ENCODE measurements around the gene HLA-A.

Gene HLA-A

GRCh38 chr6:29989211-29989610 lies 46.9 kb downstream of the HLA-A start:
- DNase-seq (ENCODE audit: low spot score): no peak

DNA sequence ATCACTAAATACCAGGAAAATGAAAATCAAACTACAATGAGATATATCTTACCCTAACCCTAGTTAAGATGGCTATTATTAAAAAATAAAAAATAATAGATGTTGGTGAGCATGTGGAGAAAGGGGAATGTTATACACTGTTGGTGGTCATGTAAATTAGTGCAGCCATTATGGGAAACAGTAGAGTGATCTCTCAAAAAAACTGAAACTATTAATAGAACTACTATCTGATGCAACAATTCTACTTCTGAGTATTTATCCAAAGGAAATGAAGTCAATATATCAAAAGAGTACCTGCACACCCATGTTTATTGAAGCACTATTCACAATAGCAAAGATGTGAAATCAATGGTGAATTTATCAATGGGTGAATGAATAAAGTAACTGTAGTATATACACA lies 48.6 kb downstream of the HLA-A start:
- no peak for DNase-seq (ENCODE audit: low spot score)

GRCh38 chr6:29992807-29993206 lies 50.5 kb downstream of the HLA-A start:
- peak; percentile 76 for DNase-seq (ENCODE audit: low spot score)

- no peak for DNase-seq (ENCODE audit: low spot score)
Observed at GRCh38 chr6:29994826-29995225, 52.5 kb downstream of the HLA-A start.

DNA sequence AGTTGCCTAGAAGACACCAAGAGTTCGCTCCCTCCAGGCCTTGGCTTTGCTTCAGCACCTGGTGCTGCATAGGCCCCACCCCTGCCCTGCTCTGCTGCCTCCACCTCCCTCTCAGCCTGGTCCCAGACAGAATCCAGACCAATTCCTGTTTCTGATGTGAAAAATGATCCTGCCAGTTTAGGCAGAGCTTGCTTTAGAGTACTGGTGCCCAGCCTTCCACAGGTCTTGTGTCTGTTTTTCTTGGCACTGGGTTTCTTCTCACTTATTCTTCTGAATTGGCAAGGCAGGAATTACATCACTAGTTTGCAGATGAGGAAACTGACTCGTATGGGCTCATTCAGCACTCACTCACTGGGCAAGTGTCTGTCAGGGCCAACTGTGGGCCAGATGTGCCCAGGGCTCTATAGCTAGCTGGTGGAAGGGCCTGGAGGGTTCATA lies 53.0 kb downstream of the HLA-A start:
- no peak for DNase-seq (ENCODE audit: low spot score)

All from AG20443 (cell line).